Measurements from ENCODE around the gene ADO. TPM values are rescaled to one million over a fixed set of nuclear protein-coding genes. Genes with fewer than 3 reads are reported as not detected.

ADO gene
- total RNA-seq, 4 donors from 2014 or later, result 8.3 to 15.4 (median 12.0) TPM

DNA sequence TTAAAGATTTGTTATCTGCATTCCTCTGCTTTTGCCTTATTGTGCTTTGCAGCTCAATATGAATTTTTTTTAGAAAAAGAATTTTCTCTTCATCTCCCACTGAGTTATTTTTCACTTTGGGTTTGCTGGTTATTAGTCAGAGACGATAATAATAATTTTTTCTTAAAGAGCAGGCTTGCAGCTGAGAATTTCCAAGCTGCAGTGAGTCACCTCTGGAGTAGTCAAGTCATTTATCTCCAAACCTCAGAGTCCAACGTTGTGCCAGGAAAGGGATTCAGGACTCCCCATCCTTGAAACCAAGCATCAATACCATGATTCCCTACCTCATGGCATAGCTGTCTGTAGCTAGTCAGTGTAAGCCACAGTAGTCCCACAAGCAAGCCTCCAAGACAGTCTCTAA, 26.8 kb downstream of the ADO start:
- H3K9me3 ChIP-seq, result no peaks in the 10 kb centered on the region
- no peaks in the 10 kb centered on the region for H3K27me3 ChIP-seq
- no peak overlapping the region for H3K27ac ChIP-seq
- DNase-seq, result no peak
- H3K36me3 ChIP-seq, result no peaks in the 10 kb centered on the region
- H3K4me3 ChIP-seq, result no peak overlapping the region
- no peak for TF ChIP-seq POLR2A (IDR thresholded peaks at IDR 0.05)
- TF ChIP-seq, protein P1, sequence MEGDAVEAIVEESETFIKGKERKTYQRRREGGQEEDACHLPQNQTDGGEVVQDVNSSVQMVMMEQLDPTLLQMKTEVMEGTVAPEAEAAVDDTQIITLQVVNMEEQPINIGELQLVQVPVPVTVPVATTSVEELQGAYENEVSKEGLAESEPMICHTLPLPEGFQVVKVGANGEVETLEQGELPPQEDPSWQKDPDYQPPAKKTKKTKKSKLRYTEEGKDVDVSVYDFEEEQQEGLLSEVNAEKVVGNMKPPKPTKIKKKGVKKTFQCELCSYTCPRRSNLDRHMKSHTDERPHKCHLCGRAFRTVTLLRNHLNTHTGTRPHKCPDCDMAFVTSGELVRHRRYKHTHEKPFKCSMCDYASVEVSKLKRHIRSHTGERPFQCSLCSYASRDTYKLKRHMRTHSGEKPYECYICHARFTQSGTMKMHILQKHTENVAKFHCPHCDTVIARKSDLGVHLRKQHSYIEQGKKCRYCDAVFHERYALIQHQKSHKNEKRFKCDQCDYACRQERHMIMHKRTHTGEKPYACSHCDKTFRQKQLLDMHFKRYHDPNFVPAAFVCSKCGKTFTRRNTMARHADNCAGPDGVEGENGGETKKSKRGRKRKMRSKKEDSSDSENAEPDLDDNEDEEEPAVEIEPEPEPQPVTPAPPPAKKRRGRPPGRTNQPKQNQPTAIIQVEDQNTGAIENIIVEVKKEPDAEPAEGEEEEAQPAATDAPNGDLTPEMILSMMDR (IDR thresholded peaks at IDR 0.05), result no peak
- H3K4me1 ChIP-seq, result no peaks in the 10 kb centered on the region

DNA sequence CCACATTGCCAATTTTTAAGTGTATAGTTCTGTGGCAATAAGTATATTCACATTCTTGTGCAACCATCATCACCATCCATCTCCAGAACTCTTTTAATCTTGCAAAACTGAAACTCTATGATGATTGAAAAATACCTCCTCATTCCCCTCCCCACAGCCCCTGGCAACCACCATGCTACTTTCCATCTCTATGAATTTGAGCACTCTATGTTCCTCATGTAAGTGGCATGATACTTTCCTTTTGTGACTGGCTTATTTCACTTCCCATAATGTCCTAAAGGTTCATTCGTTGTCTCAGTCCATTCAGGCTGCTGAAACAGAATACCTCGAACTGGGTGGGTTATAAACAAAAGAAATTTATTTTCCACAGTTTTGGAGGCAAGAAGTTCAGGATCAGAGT, 35.1 kb downstream of the ADO start:
- no peak for DNase-seq
- H3K9me3 ChIP-seq, result no peaks in the 10 kb centered on the region
- H3K27ac ChIP-seq, result no peak overlapping the region
- no peaks in the 10 kb centered on the region for H3K27me3 ChIP-seq
- TF ChIP-seq POLR2A (IDR thresholded peaks at IDR 0.05), result no peak
- TF ChIP-seq, protein P1 (IDR thresholded peaks at IDR 0.05), result no peak
- no peaks in the 10 kb centered on the region for H3K4me1 ChIP-seq
- H3K4me3 ChIP-seq, result no peak overlapping the region
- H3K36me3 ChIP-seq, result no peaks in the 10 kb centered on the region

DNA sequence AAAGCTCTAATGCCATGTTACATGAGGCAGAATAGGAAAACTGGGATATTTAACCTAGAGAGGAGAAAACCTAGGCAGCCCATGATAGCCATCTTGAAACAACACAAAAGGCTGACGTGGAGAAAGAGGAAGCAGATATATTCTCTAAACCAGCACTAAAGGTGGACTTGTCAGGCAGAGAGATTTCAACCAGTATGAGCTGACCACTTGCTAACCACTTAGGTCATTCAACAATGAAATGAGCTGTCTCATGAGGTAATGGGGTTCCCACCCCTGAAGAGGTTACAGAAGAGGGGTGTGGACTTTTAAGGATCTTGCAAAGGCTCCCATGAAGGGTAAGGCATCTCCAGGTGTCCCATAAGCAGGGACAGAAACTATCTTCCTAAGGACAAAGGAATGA, 38.5 kb downstream of the ADO start:
- H3K36me3 ChIP-seq, result no peaks in the 10 kb centered on the region
- H3K27me3 ChIP-seq, result no peaks in the 10 kb centered on the region
- no peaks in the 10 kb centered on the region for H3K4me1 ChIP-seq
- H3K9me3 ChIP-seq, result no peaks in the 10 kb centered on the region
- H3K27ac ChIP-seq, result no peak overlapping the region
- no peak overlapping the region for H3K4me3 ChIP-seq
- TF ChIP-seq POLR2A (IDR thresholded peaks at IDR 0.05), result no peak
- DNase-seq, result no peak

DNA sequence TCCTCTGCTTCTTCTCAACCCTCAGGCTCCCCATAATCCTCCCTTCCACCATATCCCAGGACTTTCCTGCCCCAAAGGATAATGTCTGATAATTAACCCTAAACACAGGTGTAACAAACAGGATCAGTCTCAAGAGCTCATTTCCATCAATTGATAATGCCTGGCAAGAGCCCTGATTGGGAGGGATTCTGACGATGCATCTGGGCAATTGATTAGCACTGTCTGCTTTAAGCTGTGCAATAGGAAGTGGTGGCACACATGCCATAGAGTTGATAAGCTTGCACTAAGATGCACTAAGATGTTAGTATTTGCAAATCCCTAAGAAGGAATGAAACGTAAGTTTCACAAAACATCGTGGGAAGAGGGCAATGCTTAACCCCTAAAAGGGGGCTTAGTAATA, 39.1 kb downstream of the ADO start:
- Histone ChIP-seq H3K27me3 (no peaks in the 10 kb centered on the region), H3K4me3 (no peak overlapping the region), H3K27ac (no peak overlapping the region), H3K9me3 (no peaks in the 10 kb centered on the region), H3K36me3 (no peaks in the 10 kb centered on the region), H3K4me1 (no peaks in the 10 kb centered on the region)
- DNase-seq, result no peak
- no peak for TF ChIP-seq POLR2A (IDR thresholded peaks at IDR 0.05)
- TF ChIP-seq, protein P1 (IDR thresholded peaks at IDR 0.05), result no peak

DNA sequence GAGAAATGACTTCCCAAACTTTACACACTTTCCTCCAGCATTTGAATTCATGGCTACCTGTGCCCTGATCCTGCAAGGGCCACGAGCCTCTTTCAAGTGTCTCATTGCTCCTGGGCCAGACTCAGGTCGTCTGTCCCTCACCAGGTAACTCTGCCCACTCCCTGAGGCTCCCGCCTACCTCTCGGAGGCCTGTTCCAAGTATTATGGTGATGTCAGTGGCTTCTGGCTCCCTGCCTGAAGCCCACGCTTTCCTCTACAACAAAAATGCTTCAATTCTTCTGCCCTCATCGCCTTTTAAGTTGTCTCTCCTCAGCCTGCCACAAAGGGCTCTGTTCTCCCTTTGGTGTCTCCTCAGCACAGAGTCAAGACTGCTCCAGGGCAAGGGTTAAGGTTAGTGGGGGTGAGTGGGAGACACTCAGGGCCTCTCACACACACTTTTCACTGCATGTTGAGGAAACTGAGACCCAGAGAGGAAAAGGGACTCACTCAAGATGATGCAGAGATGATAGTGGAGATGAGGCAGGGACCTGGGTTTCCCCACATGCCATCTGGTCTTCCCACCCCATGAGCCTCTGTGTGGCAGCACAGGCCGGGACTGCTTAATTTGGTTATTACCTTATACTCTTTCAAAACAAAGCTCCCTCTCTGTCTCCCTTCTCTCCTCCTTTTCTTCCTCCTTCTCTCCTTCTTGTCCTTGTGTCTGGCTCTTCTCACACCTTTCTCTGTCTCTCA, 39.9 kb downstream of the ADO start:
- Histone ChIP-seq H3K27ac (no peak overlapping the region), H3K9me3 (no peaks in the 10 kb centered on the region), H3K36me3 (no peaks in the 10 kb centered on the region), H3K27me3 (no peaks in the 10 kb centered on the region), H3K4me3 (no peak overlapping the region), H3K4me1 (no peaks in the 10 kb centered on the region)
- DNase-seq, result no peak
- TF ChIP-seq POLR2A (IDR thresholded peaks at IDR 0.05), result no peak
- TF ChIP-seq, protein P1 (IDR thresholded peaks at IDR 0.05), result no peak

DNA sequence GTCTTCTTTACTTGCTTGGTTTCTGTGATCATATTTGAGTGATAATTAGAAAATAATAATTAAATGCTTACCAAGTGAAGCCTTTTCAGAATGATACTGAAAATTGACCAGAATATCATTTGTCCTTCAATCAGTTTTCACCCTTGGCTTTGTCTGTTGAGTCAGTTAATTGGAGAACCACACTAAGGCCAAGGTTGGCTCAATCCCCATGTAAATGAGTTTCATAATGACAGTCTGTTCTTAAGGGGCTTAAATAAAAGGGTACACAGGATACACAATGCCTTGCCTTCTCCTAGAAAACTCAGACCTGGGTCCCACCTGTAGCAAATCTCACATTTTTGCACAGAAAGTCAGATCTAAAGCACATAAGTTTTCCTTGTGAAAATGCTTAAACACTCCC, 42.9 kb downstream of the ADO start:
- Histone ChIP-seq H3K36me3 (no peaks in the 10 kb centered on the region), H3K9me3 (no peaks in the 10 kb centered on the region), H3K4me1 (peaks cover 0 to 3% (median 0%) of the 10 kb centered on the region in 4 donors), H3K27ac (no peak overlapping the region), H3K4me3 (no peak overlapping the region), H3K27me3 (no peaks in the 10 kb centered on the region)
- DNase-seq, result no peak
- TF ChIP-seq, protein P1 (IDR thresholded peaks at IDR 0.05), result no peak
- TF ChIP-seq POLR2A (IDR thresholded peaks at IDR 0.05), result no peak
